Ovary (tissue), 3 donors: ENCODE measurements around the gene EPHA8.

Source experiments
- EP300 ChIP-seq: sonication (generic); formaldehyde crosslinking; IDR thresholded peaks from one replicate; pipeline ENCODE4 v1.6.1; 2017; ENCODE audit warnings: antibody characterized with exemption
- POLR2A ChIP-seq: fragments of 450-650 bp; IDR thresholded peaks from one replicate; pipeline ENCODE4 v1.6.1; 2017; ENCODE audit warnings: antibody characterized with exemption, mild to moderate bottlenecking, moderate library complexity
- TF ChIP-seq, protein P1 (sequence below), 3 donors: fragments of 450-650 bp in 2 of 3; fragments of 200-600 bp in 1 of 3; IDR thresholded peaks; one replicate each; pipeline versions ENCODE4 v1.5.1 to v1.8.0; 2016 to 2022; ENCODE audit warnings: antibody characterized with exemption in 3 of 3, mild to moderate bottlenecking in 1 of 3
- donor health status: DM: no; HTN: no; CAD: no.

DNA sequence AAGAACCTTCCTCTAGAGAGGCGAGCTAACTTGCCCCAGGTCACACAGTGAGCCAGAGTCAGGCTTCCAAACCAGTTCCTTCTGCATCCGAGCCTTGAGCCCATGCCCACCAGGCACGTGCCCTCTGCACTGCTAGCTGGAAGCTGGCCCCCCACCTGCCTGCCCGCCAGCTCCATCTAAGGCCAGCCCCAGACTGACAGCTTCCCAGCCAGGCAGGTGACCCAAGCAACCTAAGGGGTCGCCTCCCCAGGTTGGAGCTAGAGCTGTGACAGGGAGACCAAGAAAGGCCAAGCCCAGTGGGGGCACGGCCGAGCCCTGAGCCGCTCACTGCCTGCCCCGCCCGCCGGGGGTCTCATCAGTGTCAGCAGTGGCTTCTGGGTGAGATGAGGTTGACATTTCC, 53.3 kb downstream of the EPHA8 start:
- TF ChIP-seq, protein P1, sequence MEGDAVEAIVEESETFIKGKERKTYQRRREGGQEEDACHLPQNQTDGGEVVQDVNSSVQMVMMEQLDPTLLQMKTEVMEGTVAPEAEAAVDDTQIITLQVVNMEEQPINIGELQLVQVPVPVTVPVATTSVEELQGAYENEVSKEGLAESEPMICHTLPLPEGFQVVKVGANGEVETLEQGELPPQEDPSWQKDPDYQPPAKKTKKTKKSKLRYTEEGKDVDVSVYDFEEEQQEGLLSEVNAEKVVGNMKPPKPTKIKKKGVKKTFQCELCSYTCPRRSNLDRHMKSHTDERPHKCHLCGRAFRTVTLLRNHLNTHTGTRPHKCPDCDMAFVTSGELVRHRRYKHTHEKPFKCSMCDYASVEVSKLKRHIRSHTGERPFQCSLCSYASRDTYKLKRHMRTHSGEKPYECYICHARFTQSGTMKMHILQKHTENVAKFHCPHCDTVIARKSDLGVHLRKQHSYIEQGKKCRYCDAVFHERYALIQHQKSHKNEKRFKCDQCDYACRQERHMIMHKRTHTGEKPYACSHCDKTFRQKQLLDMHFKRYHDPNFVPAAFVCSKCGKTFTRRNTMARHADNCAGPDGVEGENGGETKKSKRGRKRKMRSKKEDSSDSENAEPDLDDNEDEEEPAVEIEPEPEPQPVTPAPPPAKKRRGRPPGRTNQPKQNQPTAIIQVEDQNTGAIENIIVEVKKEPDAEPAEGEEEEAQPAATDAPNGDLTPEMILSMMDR (IDR thresholded peaks at IDR 0.05) = no peak
- TF ChIP-seq EP300 (no peak), POLR2A (no peak)
